C4-2B (cell line): ENCODE data around the gene TNNT2.

Experiments
- CTCF ChIP-seq: fragments of 450-650 bp; conservative IDR thresholded peaks from 2 replicates; pipeline ENCODE4 v1.5.1; 2017; ENCODE audit warnings: mild to moderate bottlenecking
- ZFX ChIP-seq: fragments of 450-650 bp; IDR thresholded peaks from 2 replicates; pipeline ENCODE4 v1.6.1; 2017

GRCh38 chr1:201394591-201394990 lies 17.1 kb upstream of the TNNT2 start:
- no peak for TF ChIP-seq CTCF
- TF ChIP-seq ZFX = no peak
